GM12891 (cell line): ENCODE results near the gene STK25.
A peak's percentile ranks its signal among the peaks of the same experiment; 100 is the strongest.

Source experiments
- DNase-seq: peaks from one replicate; pipeline ENCODE4 v3.0.0; 2011; ENCODE audit warnings: low spot score; ENCODE audit not compliant: insufficient read length
- FAIRE-seq: peaks from 2 replicates; lab custom pipeline; 2011; peaks lifted over from hg19 to GRCh38; lab: Jason Lieb, UNC
- PAX5 ChIP-seq: IDR thresholded peaks from 2 replicates; pipeline ENCODE4 v1.6.1; 2011; ENCODE audit warnings: low read length, moderate library complexity, mild to moderate bottlenecking; ENCODE audit not compliant: insufficient read depth, severe bottlenecking
- POLR2A ChIP-seq: IDR thresholded peaks from 2 replicates; pipeline ENCODE4 v1.6.1; 2011; ENCODE audit warnings: low read depth, low read length, control low read depth
- POLR2AphosphoS5 ChIP-seq: IDR thresholded peaks from 2 replicates; pipeline ENCODE4 v1.6.1; 2011; ENCODE audit warnings: low read depth, low read length, control low read depth
- POU2F2 ChIP-seq: IDR thresholded peaks from 2 replicates; pipeline ENCODE4 v1.6.1; 2011; ENCODE audit warnings: low read depth, mild to moderate bottlenecking, control low read depth, low read length, moderate library complexity
- SPI1 ChIP-seq: IDR thresholded peaks from 2 replicates; pipeline ENCODE4 v1.6.1; 2011; ENCODE audit warnings: low read depth, low read length, control low read depth
- TAF1 ChIP-seq: IDR thresholded peaks from 2 replicates; pipeline ENCODE4 v1.6.1; 2011; ENCODE audit warnings: low read depth, low read length, control low read depth

The STK25 gene

DNA sequence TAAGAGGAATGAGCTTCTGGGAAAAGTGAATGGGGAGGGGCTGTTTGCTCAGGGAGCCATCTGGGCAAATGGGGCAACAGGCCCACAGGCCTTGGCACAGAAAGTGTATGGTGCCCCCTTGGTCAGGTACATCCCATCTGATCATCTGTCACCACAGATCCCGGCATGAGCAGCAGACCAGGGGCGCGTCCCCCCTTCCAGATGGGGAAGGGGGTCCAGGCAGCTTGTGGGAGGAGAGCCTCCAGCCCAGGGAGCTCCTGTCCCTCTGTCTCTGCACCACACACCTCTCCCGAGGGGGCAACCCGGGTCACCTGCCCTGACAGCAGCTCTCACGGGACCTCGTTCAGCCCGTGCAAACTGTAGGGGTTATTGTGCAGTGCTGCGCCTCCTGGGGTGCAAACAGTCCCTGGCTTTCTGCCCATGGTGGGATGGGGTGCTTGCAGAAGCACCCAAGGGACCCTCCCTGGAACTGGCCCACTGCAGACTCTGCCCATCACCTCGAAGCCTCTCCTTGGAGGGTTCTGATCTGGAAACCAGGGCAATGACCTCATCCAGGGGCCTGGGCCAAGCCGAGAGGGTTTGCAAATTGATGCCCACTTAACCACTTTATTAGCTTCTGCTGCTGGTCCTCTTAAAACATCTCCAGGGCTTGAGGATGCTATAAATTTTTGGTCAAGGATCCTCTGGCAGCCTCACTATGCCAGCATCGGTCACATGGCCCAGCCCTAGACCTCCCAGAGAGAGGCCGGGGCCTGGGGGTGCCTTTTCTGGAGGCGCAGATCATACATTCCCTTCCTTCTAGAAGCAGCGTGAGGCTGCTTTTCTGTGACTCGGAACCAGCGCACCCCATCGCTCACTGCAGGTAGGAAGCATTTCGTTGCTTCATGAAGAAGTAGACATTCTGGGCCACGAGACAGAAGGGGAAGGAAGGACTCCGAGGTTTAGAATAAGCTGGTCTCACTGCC lies 42.5 kb upstream of the STK25 start:
- TF ChIP-seq POU2F2 (no peak), SPI1 (no peak), PAX5 (no peak), POLR2A (no peak), TAF1 (no peak), POLR2AphosphoS5 (no peak)
- FAIRE-seq = no peak

DNA sequence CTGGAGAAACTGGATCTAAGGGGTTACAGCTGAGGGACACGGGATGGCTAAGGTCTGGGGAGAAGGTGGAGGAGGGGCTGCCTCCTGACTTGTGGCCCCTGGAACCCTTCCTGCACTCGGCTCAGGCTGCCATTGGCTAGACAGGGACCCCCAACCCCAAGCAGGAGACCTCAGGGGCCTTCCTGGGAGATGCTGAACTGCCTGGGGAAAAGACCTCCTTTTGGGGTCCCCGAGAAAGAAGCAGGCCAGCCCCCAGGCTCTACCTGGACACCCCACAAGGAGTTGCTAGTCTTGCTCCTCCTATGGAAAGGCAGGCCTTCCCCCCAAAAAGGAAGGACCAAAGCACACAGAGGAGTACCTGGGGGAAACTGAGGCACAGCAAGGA lies 40.1 kb upstream of the STK25 start:
- TF ChIP-seq POU2F2 = no peak
- TF ChIP-seq TAF1 = no peak
- TF ChIP-seq SPI1 = no peak
- TF ChIP-seq POLR2A = no peak
- no peak for TF ChIP-seq PAX5
- TF ChIP-seq POLR2AphosphoS5 = no peak
- DNase-seq (no peak), FAIRE-seq (no peak)

More for the DNA sequence above, 42.5 kb upstream of the STK25 start:
- no peak for DNase-seq

DNA sequence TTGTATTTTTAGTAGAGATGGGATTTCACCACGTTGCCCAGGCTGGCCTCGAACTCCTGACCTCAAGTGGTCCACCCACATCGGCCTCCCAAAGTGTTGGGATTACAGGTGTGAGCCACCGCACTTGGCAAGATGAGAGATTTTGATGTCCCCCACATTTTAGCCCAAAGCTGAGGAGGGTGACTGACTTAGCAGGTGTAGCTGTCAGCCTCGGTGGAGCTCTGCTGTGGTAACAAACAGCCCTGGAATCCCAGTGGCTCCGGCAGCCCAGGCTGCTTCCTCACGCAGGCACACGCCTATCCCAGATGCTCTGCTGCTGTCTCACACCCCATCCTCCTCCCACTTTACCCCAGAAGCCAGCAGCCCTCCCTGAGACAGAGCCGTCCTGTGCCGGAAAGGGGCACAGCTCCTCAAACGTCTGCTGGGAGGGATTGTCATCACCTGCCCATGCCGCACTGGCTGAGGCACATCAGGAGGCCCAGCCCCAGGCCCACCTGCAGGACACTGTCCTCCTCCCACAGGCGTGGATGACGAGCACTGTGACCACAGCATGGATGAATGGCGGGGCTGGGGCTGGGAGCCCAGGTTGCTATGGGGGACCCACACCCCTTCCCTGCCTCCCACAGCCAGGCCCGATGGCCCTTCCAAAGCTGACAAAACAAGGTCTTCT lies 39.5 kb upstream of the STK25 start:
- no peak for FAIRE-seq
- DNase-seq = no peak
- TF ChIP-seq PAX5 = no peak
- no peak for TF ChIP-seq POU2F2
- no peak for TF ChIP-seq TAF1
- no peak for TF ChIP-seq SPI1
- no peak for TF ChIP-seq POLR2AphosphoS5
- no peak for TF ChIP-seq POLR2A

DNA sequence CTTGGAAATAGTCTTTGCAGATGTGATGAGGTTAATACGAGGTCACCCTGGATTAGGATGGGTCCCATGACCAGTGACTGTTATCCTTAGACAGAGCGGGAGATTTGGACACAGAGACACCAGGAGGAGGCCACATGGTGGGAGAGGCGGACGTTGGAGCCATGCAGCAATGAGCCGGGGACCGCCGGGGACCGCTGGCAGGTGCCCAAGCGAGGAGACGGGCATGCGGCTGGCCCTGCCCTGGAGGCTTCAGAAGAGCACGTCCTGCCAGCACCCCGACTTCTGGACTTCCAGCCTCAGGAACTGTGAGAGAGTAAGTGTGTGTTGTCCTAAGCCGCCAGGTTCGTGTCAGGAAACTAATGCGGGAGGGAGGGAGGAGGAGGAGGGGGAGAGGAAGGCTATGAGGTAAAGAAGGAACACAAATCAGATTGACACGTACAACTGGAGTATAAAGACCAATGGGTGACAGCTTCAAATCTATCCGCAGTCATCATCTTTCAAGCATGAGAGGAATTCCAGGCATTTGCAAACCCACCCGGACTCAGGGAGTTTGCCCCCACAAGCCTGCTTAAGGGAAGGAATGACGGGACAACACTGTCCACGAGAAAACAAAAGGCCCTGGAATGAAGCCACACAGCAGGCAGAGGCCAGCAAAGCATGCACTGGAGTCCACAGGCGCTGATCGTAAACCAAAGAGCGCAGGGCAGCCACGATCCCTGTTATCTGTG lies 38.6 kb upstream of the STK25 start:
- DNase-seq (no peak), FAIRE-seq (no peak)
- TF ChIP-seq POU2F2 = no peak

DNA sequence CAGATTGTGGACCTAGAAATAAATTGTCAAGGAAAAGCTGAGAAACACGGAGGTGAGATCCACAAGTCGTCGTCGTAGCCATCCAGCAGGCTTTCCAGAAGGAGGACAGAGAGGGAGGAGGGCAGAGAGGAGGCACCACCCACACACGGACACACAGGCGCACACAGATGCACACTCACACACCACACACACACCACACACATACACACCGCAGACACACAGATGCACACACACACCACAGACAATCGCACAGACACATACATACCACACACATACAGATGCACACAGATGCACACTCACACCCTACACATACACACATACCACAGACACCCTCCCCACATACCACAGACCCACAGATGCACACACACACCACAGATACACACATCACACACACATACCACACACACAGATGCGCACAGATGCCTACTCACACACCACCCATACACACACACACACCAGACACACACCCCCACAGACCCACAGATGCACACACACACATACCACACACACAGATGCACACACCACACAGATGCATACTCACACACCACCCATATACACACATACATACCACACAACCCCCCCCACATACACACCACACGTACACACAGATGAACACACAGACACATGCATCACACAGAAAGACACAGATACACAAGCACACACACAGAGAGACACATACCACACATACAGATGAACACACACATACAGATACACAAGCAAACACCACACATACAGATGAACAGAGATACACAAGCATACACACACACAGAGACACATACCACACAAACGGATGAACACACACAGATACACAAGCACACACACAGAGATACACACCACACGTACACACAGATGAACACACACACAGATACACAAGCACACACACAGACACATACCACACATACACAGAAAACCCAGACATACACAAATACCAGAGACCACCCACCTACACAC lies 37.4 kb upstream of the STK25 start:
- DNase-seq = no peak
- peak; percentile 88 for FAIRE-seq
- TF ChIP-seq POLR2A (no peak), POLR2AphosphoS5 (no peak), TAF1 (no peak), POU2F2 (no peak), PAX5 (no peak), SPI1 (no peak)

DNA sequence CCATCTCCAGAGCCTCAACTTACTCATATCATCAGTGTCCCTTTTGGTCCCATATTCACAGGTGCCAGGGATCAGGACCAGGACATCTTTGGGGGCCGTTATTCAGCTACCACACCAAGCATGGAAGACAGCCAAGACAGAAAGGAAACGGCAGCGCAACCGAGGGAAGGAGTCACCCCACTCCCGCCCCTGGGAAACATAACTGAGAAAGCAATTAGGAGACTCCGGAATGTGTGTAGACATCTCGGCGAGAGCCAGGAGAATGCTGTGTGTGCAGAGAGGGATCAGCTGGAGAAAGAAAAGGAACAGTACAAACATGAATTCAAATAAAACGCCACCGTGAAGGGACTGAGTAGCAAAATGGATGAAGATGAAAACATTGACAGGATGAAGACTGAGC lies 36.7 kb upstream of the STK25 start:
- FAIRE-seq = no peak

DNA sequence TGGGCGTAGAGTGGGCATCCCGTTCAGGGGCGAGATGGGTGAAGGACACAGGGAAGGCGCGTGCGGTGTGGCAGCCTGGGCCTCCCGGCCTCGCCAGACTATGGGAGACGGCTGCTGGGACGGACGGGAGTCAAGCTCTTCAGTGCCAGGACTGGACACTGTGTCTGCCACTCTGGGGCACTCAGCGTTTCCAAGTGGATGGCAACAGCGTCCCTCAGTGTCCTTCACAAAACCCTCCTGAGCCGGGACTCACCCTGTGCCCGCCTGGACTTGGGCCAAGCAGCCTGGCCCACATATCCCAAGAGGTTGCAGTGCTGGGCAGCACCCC lies 33.9 kb upstream of the STK25 start:
- DNase-seq (no peak), FAIRE-seq (no peak)
- TF ChIP-seq TAF1 = no peak
- TF ChIP-seq SPI1 = no peak
- no peak for TF ChIP-seq POLR2AphosphoS5
- TF ChIP-seq PAX5 = no peak
- no peak for TF ChIP-seq POLR2A
- TF ChIP-seq POU2F2 = no peak

More for the DNA sequence above, 36.7 kb upstream of the STK25 start:
- TF ChIP-seq POLR2A = no peak
- no peak for TF ChIP-seq SPI1
- no peak for DNase-seq

DNA sequence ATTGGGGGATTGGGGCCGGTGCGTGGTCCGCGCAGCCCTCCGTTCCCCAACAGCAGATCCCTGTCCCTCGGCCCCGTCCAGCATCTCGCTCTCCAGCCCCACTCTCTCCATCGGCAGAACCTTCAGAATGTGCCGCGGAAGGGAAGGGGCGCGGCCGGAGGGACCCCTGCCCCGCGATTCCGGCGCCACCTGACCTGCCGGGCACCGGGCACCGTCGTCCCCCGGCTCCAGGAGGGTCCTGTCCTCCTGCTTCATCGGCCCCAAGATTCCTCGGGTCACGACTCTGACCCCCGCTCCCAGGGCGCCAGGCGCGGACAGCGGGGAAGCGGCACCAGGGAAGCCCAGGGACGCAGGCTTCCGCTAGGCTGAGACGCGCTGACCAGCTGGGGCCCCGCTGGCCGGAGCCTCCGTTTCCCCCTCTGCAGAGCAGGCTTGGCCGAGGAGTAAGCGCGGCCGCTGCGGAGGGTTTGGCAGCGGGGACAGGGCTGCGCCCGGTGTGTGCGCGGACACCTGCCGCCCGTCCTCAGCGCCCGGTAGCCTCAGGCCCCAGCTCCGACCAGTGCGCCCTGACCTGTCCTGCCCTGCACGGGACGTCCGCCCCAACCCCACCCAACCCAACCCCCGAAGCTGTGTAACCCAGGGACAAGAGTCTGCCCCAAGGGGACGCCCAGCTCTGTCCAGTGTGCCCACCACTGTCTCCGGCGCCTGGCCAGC lies 33.3 kb upstream of the STK25 start:
- DNase-seq (no peak), FAIRE-seq (no peak)
- TF ChIP-seq TAF1 (no peak), SPI1 (no peak), POLR2AphosphoS5 (no peak), POLR2A (no peak), POU2F2 (no peak), PAX5 (no peak)
